ENCODE measurements around the gene SRSF5. TPM values are rescaled to one million over a fixed set of nuclear protein-coding genes. Genes with fewer than 3 reads are reported as not detected.

The SRSF5 gene
- total RNA-seq, 1 experiment from 2014 or later = 310 TPM

- TF ChIP-seq CTCF (IDR thresholded peaks at IDR 0.05; ENCODE audit: insufficient read depth in 1 of 2, low read depth in 1 of 2, low read length in 1 of 2, severe bottlenecking in 1 of 2, unreplicated experiment in 1 of 2) = no peak
- ChIA-PET CTCF (interaction anchor here (0.7 kb wide), 1 partner anchor 245 kb away, joined by 3 read pairs; no protein-coding TSS in a partner anchor), POLR2A (interaction anchor here (0.7 to 0.9 kb wide), 2 partner anchors 11 to 23 kb away, joined by 3 to 7 read pairs; partner anchors contain the start of gene SLC10A1)
- Mint-ChIP-seq H3K4me1 (ENCODE audit: low read depth, unreplicated experiment) (peaks cover 7% of the 10 kb centered on the region), H3K4me3 (ENCODE audit: unreplicated experiment) (no peak overlapping the region), H3K36me3 (ENCODE audit: insufficient read depth, unreplicated experiment) (peaks cover 100% of the 10 kb centered on the region), H3K27me3 (ENCODE audit: insufficient read depth, unreplicated experiment) (no peaks in the 10 kb centered on the region), H3K9me3 (ENCODE audit: unreplicated experiment) (no peaks in the 10 kb centered on the region), H3K27ac (ENCODE audit: unreplicated experiment) (no peak overlapping the region)
- Histone ChIP-seq H3K9me3 (no peaks in the 10 kb centered on the region), H3K36me3 (ENCODE audit: control insufficient read depth, insufficient read depth, low read length) (peaks cover 14% of the 10 kb centered on the region), H3K4me3 (ENCODE audit: low read depth, low read length) (no peak overlapping the region), H3K27me3 (replicated peaks; ENCODE audit: control insufficient read depth, insufficient read depth, low read length) (no peaks in the 10 kb centered on the region), H3K4me1 (peaks cover 9% of the 10 kb centered on the region; the same call in 1 of the 2 replicates)
- intact Hi-C loops (cut with micrococcal nuclease; ENCODE audit: unreplicated experiment) = no loop called here
- no peak for DNase-seq
- no TSS peak for BruUV-seq (replicated peaks)
Observed at GRCh38 chr14:69773571-69774276, 6.8 kb downstream of the SRSF5 start.

GRCh38 chr14:69775012-69775411, 8.1 kb downstream of the SRSF5 start:
- no peak overlapping the region for H3K4me3 ChIP-seq (ENCODE audit: low read depth, low read length)
- no peaks in the 10 kb centered on the region for H3K27me3 ChIP-seq (replicated peaks; ENCODE audit: control insufficient read depth, insufficient read depth, low read length)
- no TSS peak for BruUV-seq (replicated peaks)
- Mint-ChIP-seq H3K4me3 (ENCODE audit: unreplicated experiment) (no peak overlapping the region), H3K36me3 (ENCODE audit: insufficient read depth, unreplicated experiment) (peaks cover 91% of the 10 kb centered on the region), H3K9me3 (ENCODE audit: unreplicated experiment) (no peaks in the 10 kb centered on the region), H3K27ac (ENCODE audit: unreplicated experiment) (no peak overlapping the region), H3K4me1 (ENCODE audit: low read depth, unreplicated experiment) (peaks cover 5% of the 10 kb centered on the region), H3K27me3 (ENCODE audit: insufficient read depth, unreplicated experiment) (no peaks in the 10 kb centered on the region)
- peaks cover 9% of the 10 kb centered on the region; the same call in 1 of the 2 replicates for H3K4me1 ChIP-seq
- DNase-seq = no peak
- H3K36me3 ChIP-seq (ENCODE audit: control insufficient read depth, insufficient read depth, low read length) = peaks cover 8% of the 10 kb centered on the region
- no peak for TF ChIP-seq CTCF (IDR thresholded peaks at IDR 0.05; ENCODE audit: insufficient read depth in 1 of 2, low read depth in 1 of 2, low read length in 1 of 2, severe bottlenecking in 1 of 2, unreplicated experiment in 1 of 2)
- ChIA-PET POLR2A (no interaction called here), CTCF (no interaction called here)
- intact Hi-C loops (cut with micrococcal nuclease; ENCODE audit: unreplicated experiment) = no loop called here
- no peaks in the 10 kb centered on the region for H3K9me3 ChIP-seq

GRCh38 chr14:69776875-69777453, 10.0 kb downstream of the SRSF5 start:
- no TSS peak for BruUV-seq (replicated peaks)
- CTCF ChIA-PET = no interaction called here
- Histone ChIP-seq H3K4me1 (0 out of 2 replicates have a peak, but pooled peaks cover under 1% of the 10 kb centered on the region), H3K27me3 (replicated peaks; ENCODE audit: control insufficient read depth, insufficient read depth, low read length) (no peaks in the 10 kb centered on the region), H3K9me3 (no peaks in the 10 kb centered on the region), H3K36me3 (ENCODE audit: control insufficient read depth, insufficient read depth, low read length) (peaks cover 5% of the 10 kb centered on the region; the same call in 1 of the 2 replicates), H3K4me3 (ENCODE audit: low read depth, low read length) (no peak overlapping the region)
- no peaks in the 10 kb centered on the region for H3K4me1 Mint-ChIP-seq (ENCODE audit: low read depth, unreplicated experiment)
- DNase-seq = no peak
- peaks cover 83% of the 10 kb centered on the region for H3K36me3 Mint-ChIP-seq (ENCODE audit: insufficient read depth, unreplicated experiment)
- POLR2A ChIA-PET = no interaction called here
- no peaks in the 10 kb centered on the region for H3K27me3 Mint-ChIP-seq (ENCODE audit: insufficient read depth, unreplicated experiment)
- H3K4me3 Mint-ChIP-seq (ENCODE audit: unreplicated experiment) = no peak overlapping the region
- no peak for TF ChIP-seq CTCF (IDR thresholded peaks at IDR 0.05; ENCODE audit: insufficient read depth in 1 of 2, low read depth in 1 of 2, low read length in 1 of 2, severe bottlenecking in 1 of 2, unreplicated experiment in 1 of 2)
- no peaks in the 10 kb centered on the region for H3K9me3 Mint-ChIP-seq (ENCODE audit: unreplicated experiment)
- no peak overlapping the region for H3K27ac Mint-ChIP-seq (ENCODE audit: unreplicated experiment)
- intact Hi-C loops (cut with micrococcal nuclease; ENCODE audit: unreplicated experiment) = no loop called here
